A673 (cell line): ENCODE measurements around the gene STIM1. TPM values are rescaled to one million over a fixed set of nuclear protein-coding genes. Genes with fewer than 3 reads are reported as not detected.

Experiments used
- BruUV-seq: library from RNA; stranded (reverse); fragments of 400-500 nt; replicated peaks from 2 replicates; lab custom pipeline; 2021; lab: Mats Ljungman, UMichigan
- CTCF ChIA-PET: fragments of 300-600 bp; sonication (Branson Sonifier 250); formaldehyde crosslinking; loops from one replicate; lab custom pipeline; 2022; ENCODE audit warnings: antibody characterized with exemption; lab: Charles Lee
- POLR2A ChIA-PET: fragments of 300-600 bp; sonication (Branson Sonifier 250); formaldehyde crosslinking; loops from one replicate; lab custom pipeline; 2022; ENCODE audit warnings: antibody characterized with exemption; ENCODE audit not compliant: low non-redundant PET; lab: Charles Lee
- DNase-seq: peaks from one replicate; pipeline ENCODE4 v3.0.0-alpha.2; 2015; ENCODE audit warnings: low spot score
- H3K27ac ChIP-seq: fragments of 200-600 bp; sonication (generic); 2 replicates; pipeline ENCODE4 v1.5.1; 2016; ENCODE audit warnings: mixed run types, low read depth, mild to moderate bottlenecking, mixed read lengths, antibody characterized with exemption, low read length; ENCODE audit not compliant: poor library complexity, severe bottlenecking
- H3K27me3 ChIP-seq: fragments of 200-600 bp; sonication (generic); replicated peaks from 2 replicates; pipeline ENCODE4 v1.6.1; 2017; ENCODE audit warnings: mixed run types, low read depth, mild to moderate bottlenecking, mixed read lengths, antibody characterized with exemption, low read length; ENCODE audit not compliant: insufficient read depth, poor library complexity
- H3K36me3 ChIP-seq: fragments of 200-600 bp; sonication (generic); 2 replicates; pipeline ENCODE4 v1.6.1; 2016; ENCODE audit warnings: mixed run types, mild to moderate bottlenecking, mixed read lengths, antibody characterized with exemption, low read length; ENCODE audit not compliant: insufficient read depth, poor library complexity, severe bottlenecking
- H3K4me1 ChIP-seq: fragments of 200-600 bp; sonication (generic); 2 replicates; pipeline ENCODE4 v1.6.1; 2017; ENCODE audit warnings: mixed run types, mild to moderate bottlenecking, mixed read lengths, antibody characterized with exemption, low read length; ENCODE audit not compliant: insufficient read depth, poor library complexity, severe bottlenecking
- H3K4me3 ChIP-seq: fragments of 200-600 bp; sonication (generic); 2 replicates; pipeline ENCODE4 v1.5.1; 2016; ENCODE audit warnings: low read depth, mixed run types, mild to moderate bottlenecking, mixed read lengths, low read length; ENCODE audit not compliant: poor library complexity, severe bottlenecking
- H3K9me3 ChIP-seq: fragments of 200-600 bp; sonication (generic); 2 replicates; pipeline ENCODE4 v1.6.1; 2016; ENCODE audit warnings: mixed run types, low read depth, mild to moderate bottlenecking, mixed read lengths, antibody characterized with exemption, low read length; ENCODE audit not compliant: poor library complexity, severe bottlenecking
- EZH2 ChIP-seq: fragments of 200-600 bp; sonication (generic); IDR thresholded peaks from 2 replicates; pipeline ENCODE4 v1.6.1; 2017; ENCODE audit warnings: borderline replicate concordance, low read depth, mild to moderate bottlenecking, mixed read lengths, antibody characterized with exemption, low read length; ENCODE audit not compliant: poor library complexity, severe bottlenecking
- intact Hi-C: fragments of 100-400 bp; cut with micrococcal nuclease; formaldehyde crosslinking; loops from one replicate; pipeline ENCODE4 v1.10.0; 2022; ENCODE audit not compliant: unreplicated experiment
- total RNA-seq: library from RNA; stranded (reverse); gene quantifications from 2 replicates; pipeline ENCODE4 v1.2.3, GENCODE V29; 2021
- TF ChIP-seq, protein P1 (sequence below): fragments of 300-800, 200-600 bp; sonication (generic); conservative IDR thresholded peaks from 2 replicates; pipeline ENCODE4 v1.5.1; 2017; ENCODE audit warnings: low read depth, mild to moderate bottlenecking, antibody characterized with exemption, low read length, moderate library complexity, mixed read lengths

Gene STIM1
- total RNA-seq, 1 experiment from 2014 or later, result 14.2 TPM

GRCh38 chr11:4025967-4026324 lies 170.5 kb downstream of the STIM1 start:
- ChIA-PET CTCF (no interaction called here), POLR2A (no interaction called here)
- intact Hi-C loops, result no loop called here
- no TSS peak for BruUV-seq
- peak; percentile 47 for DNase-seq
- Histone ChIP-seq H3K4me1 (peaks cover 25% of the 10 kb centered on the region), H3K36me3 (no peaks in the 10 kb centered on the region), H3K4me3 (no peak overlapping the region), H3K9me3 (no peaks in the 10 kb centered on the region), H3K27me3 (no peaks in the 10 kb centered on the region), H3K27ac (peak overlapping the region; percentile 21)
- no peak for TF ChIP-seq EZH2
- TF ChIP-seq, protein P1, sequence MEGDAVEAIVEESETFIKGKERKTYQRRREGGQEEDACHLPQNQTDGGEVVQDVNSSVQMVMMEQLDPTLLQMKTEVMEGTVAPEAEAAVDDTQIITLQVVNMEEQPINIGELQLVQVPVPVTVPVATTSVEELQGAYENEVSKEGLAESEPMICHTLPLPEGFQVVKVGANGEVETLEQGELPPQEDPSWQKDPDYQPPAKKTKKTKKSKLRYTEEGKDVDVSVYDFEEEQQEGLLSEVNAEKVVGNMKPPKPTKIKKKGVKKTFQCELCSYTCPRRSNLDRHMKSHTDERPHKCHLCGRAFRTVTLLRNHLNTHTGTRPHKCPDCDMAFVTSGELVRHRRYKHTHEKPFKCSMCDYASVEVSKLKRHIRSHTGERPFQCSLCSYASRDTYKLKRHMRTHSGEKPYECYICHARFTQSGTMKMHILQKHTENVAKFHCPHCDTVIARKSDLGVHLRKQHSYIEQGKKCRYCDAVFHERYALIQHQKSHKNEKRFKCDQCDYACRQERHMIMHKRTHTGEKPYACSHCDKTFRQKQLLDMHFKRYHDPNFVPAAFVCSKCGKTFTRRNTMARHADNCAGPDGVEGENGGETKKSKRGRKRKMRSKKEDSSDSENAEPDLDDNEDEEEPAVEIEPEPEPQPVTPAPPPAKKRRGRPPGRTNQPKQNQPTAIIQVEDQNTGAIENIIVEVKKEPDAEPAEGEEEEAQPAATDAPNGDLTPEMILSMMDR, result no peak

DNA sequence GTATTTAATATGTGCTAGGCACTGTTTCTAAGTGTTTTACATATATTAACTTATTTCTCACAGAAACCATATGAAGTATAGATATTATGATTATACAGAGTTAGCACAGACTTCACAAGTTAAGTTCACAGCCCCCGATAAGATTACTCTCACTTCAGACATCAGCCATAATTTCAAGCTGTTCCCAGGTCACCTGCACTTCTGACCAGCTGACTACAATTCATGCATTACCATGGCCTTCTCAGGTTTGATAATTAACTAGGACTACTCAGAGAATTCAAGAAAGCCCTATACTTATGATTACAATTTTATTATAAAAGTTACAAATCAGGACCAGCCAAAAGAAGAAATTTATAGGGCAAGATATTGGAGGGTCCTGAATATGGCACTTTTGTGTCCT lies 170.9 kb downstream of the STIM1 start:
- ChIA-PET CTCF (no interaction called here), POLR2A (no interaction called here)
- intact Hi-C loops, result no loop called here
- no peaks in the 10 kb centered on the region for H3K36me3 ChIP-seq
- TF ChIP-seq, protein P1, result no peak
- TF ChIP-seq EZH2, result no peak
- DNase-seq, result no peak
- no peak overlapping the region for H3K4me3 ChIP-seq
- H3K9me3 ChIP-seq, result no peaks in the 10 kb centered on the region
- H3K4me1 ChIP-seq, result peaks cover 25% of the 10 kb centered on the region
- BruUV-seq, result no TSS peak
- H3K27me3 ChIP-seq, result no peaks in the 10 kb centered on the region
- no peak overlapping the region for H3K27ac ChIP-seq

- TF ChIP-seq EZH2, result no peak
- TF ChIP-seq, protein P1, result no peak
- no peak for DNase-seq
- no peak overlapping the region for H3K27ac ChIP-seq
- ChIA-PET POLR2A (no interaction called here), CTCF (no interaction called here)
- no peaks in the 10 kb centered on the region for H3K27me3 ChIP-seq
- H3K9me3 ChIP-seq, result no peaks in the 10 kb centered on the region
- no peak overlapping the region for H3K4me3 ChIP-seq
- H3K4me1 ChIP-seq, result peaks cover 25% of the 10 kb centered on the region
- no TSS peak for BruUV-seq
- H3K36me3 ChIP-seq, result no peaks in the 10 kb centered on the region
- intact Hi-C loops, result no loop called here
Measured at GRCh38 chr11:4027746-4028145, 172.3 kb downstream of the STIM1 start.
